H1 (cell line): ENCODE data around the gene SLC30A5. TPM values are rescaled to one million over a fixed set of nuclear protein-coding genes. Genes with fewer than 3 reads are reported as not detected.

Source experiments
- CTCF ChIA-PET: fragments of 300-600 bp; sonication (Branson Sonifier 250); formaldehyde crosslinking; loops from one replicate; lab custom pipeline; 2021; ENCODE audit not compliant: partially characterized antibody; lab: Charles Lee
- POLR2A ChIA-PET: fragments of 300-600 bp; sonication (Branson Sonifier 250); formaldehyde crosslinking; loops from one replicate; lab custom pipeline; 2021; ENCODE audit warnings: inconsistent platforms; ENCODE audit not compliant: partially characterized antibody; lab: Charles Lee
- DNase-seq, 2 experiments: peaks; one replicate each; pipeline versions ENCODE4 v3.0.0 to v3.0.0-alpha.2; 2010 to 2022; ENCODE audit warnings: low spot score in 2 of 2, low read depth in 1 of 2, mixed read lengths in 1 of 2
- FAIRE-seq: peaks from 2 replicates; lab custom pipeline; 2011; peaks lifted over from hg19 to GRCh38; lab: Jason Lieb, UNC
- H2AFZ ChIP-seq: 2 replicates; pipeline ENCODE4 v1.8.1; 2012; ENCODE audit warnings: low read length, inconsistent platforms
- H2AK5ac ChIP-seq: 2 replicates; pipeline ENCODE4 v1.6.1; 2013; ENCODE audit warnings: low read depth, low read length
- H2BK120ac ChIP-seq: replicated peaks from 2 replicates; pipeline ENCODE3; 2013; ENCODE audit warnings: low read depth, low read length, inconsistent platforms
- H2BK12ac ChIP-seq: 2 replicates; pipeline ENCODE4 v1.6.1; 2013; ENCODE audit warnings: low read depth, low read length
- H2BK15ac ChIP-seq: 2 replicates; pipeline ENCODE4 v1.6.1; 2013; ENCODE audit warnings: low read length
- H2BK20ac ChIP-seq: 2 replicates; pipeline ENCODE4 v1.6.1; 2013; ENCODE audit warnings: low read length
- H2BK5ac ChIP-seq: 2 replicates; pipeline ENCODE4 v1.6.1; 2013; ENCODE audit warnings: low read depth, low read length
- H3K14ac ChIP-seq: 2 replicates; pipeline ENCODE4 v1.6.1; 2013; ENCODE audit warnings: inconsistent platforms; ENCODE audit not compliant: insufficient read length
- H3K18ac ChIP-seq: 2 replicates; pipeline ENCODE4 v1.6.1; 2013; ENCODE audit warnings: low read length; ENCODE audit errors: extremely low read depth
- H3K23ac ChIP-seq: 2 replicates; pipeline ENCODE4 v1.6.1; 2013; ENCODE audit warnings: inconsistent platforms; ENCODE audit not compliant: insufficient read length
- H3K23me2 ChIP-seq: 2 replicates; pipeline ENCODE4 v1.6.1; 2013; ENCODE audit warnings: low read depth, low read length
- H3K27ac ChIP-seq: 2 replicates; pipeline ENCODE4 v1.6.1; 2011; ENCODE audit warnings: low read depth, low read length, inconsistent platforms
- H3K27me3 ChIP-seq, 4 experiments: replicated peaks in 1 of 4; 1 replicate in 1 of 4; 2 replicates in 3 of 4; pipeline versions ENCODE4 v1.6.1 to v1.8.1; 2011 to 2013; ENCODE audit warnings: low read length in 3 of 4, mild to moderate bottlenecking in 3 of 4, inconsistent platforms in 2 of 4, mixed read lengths in 2 of 4, moderate library complexity in 1 of 4; ENCODE audit not compliant: control insufficient read depth in 3 of 4, insufficient read depth in 3 of 4; ENCODE audit errors: extremely low read depth in 1 of 4
- H3K36me3 ChIP-seq, 4 experiments: 2 replicates each; pipeline versions ENCODE4 v1.6.1 to v1.8.1; 2011 to 2013; ENCODE audit warnings: mild to moderate bottlenecking in 4 of 4, low read length in 3 of 4, moderate library complexity in 2 of 4, control low read depth in 1 of 4, inconsistent platforms in 1 of 4; ENCODE audit not compliant: insufficient read depth in 4 of 4, control insufficient read depth in 2 of 4
- H3K4ac ChIP-seq: replicated peaks from 2 replicates; pipeline ENCODE3; 2013; ENCODE audit warnings: low read length, low read depth, mixed read lengths, inconsistent platforms; ENCODE audit not compliant: insufficient read length
- H3K4me1 ChIP-seq, 4 experiments: replicated peaks in 1 of 4; 1 replicate in 1 of 4; 2 replicates in 3 of 4; pipeline versions ENCODE4 v1.6.1 to v1.8.1; 2011 to 2013; ENCODE audit warnings: low read length in 3 of 4, inconsistent platforms in 2 of 4, mixed read lengths in 1 of 4; ENCODE audit not compliant: insufficient read depth in 4 of 4, control insufficient read depth in 3 of 4
- H3K4me2 ChIP-seq, 2 experiments: 2 replicates each; pipeline versions ENCODE4 v1.6.1 to v1.8.1; 2011 to 2013; ENCODE audit warnings: low read depth in 2 of 2, low read length in 2 of 2, control low read depth in 1 of 2, inconsistent platforms in 1 of 2, mild to moderate bottlenecking in 1 of 2; ENCODE audit not compliant: insufficient read depth in 1 of 2
- H3K4me3 ChIP-seq, 4 experiments: fragments of 200-600, 300-600 bp in 1 of 4; sonication (generic), shearing (Covaris generic), sonication (Bioruptor Twin) in 1 of 4; 2 replicates each; pipeline versions ENCODE4 v1.5.1 to v1.8.1; 2011 to 2016; ENCODE audit warnings: low read length in 4 of 4, low read depth in 3 of 4, control low read depth in 2 of 4, inconsistent platforms in 2 of 4, mild to moderate bottlenecking in 2 of 4, mixed read lengths in 1 of 4, moderate library complexity in 1 of 4; ENCODE audit not compliant: insufficient read depth in 2 of 4; ENCODE audit errors: extremely low read depth in 1 of 4
- H3K56ac ChIP-seq: replicated peaks from 2 replicates; pipeline ENCODE3; 2013; ENCODE audit warnings: low read depth, mild to moderate bottlenecking, mixed read lengths, low read length, inconsistent platforms; ENCODE audit not compliant: insufficient read length
- H3K79me1 ChIP-seq: 2 replicates; pipeline ENCODE4 v1.6.1; 2013; ENCODE audit warnings: low read depth, low read length, control low read depth
- H3K79me2 ChIP-seq, 2 experiments: 2 replicates each; pipeline versions ENCODE4 v1.6.1 to v1.8.1; 2012 to 2013; ENCODE audit warnings: low read length in 2 of 2, mild to moderate bottlenecking in 2 of 2, inconsistent platforms in 1 of 2; ENCODE audit not compliant: insufficient read depth in 2 of 2, control insufficient read depth in 1 of 2
- H3K9ac ChIP-seq, 4 experiments: replicated peaks in 1 of 4; 1 replicate in 1 of 4; 2 replicates in 3 of 4; pipeline versions ENCODE4 v1.6.1 to v1.8.1; 2011 to 2013; ENCODE audit warnings: low read depth in 3 of 4, low read length in 3 of 4, control low read depth in 2 of 4, mild to moderate bottlenecking in 2 of 4, moderate library complexity in 2 of 4, inconsistent platforms in 1 of 4; ENCODE audit errors: extremely low read depth in 1 of 4
- H3K9me3 ChIP-seq, 2 experiments: 2 replicates each; pipeline versions ENCODE4 v1.6.1 to v1.8.1; 2012 to 2013; ENCODE audit warnings: mild to moderate bottlenecking in 2 of 2, moderate library complexity in 2 of 2, control low read depth in 1 of 2, inconsistent platforms in 1 of 2, low read depth in 1 of 2, low read length in 1 of 2, mixed read lengths in 1 of 2; ENCODE audit not compliant: insufficient read depth in 2 of 2
- H4K20me1 ChIP-seq, 2 experiments: replicated peaks in 1 of 2; 2 replicates each; pipeline versions ENCODE3 to v1.8.1; 2011 to 2013; ENCODE audit warnings: inconsistent platforms in 2 of 2, low read length in 2 of 2, mild to moderate bottlenecking in 1 of 2; ENCODE audit not compliant: insufficient read depth in 2 of 2, control insufficient read depth in 1 of 2
- H4K5ac ChIP-seq: 2 replicates; pipeline ENCODE4 v1.6.1; 2013; ENCODE audit warnings: low read length, low read depth, mixed read lengths, inconsistent platforms; ENCODE audit not compliant: insufficient read length
- H4K8ac ChIP-seq: 2 replicates; pipeline ENCODE4 v1.8.0; 2013; ENCODE audit warnings: mild to moderate bottlenecking, moderate library complexity, low read length, inconsistent platforms; ENCODE audit not compliant: insufficient read depth; ENCODE audit errors: extremely low read depth
- H4K91ac ChIP-seq: replicated peaks from 2 replicates; pipeline ENCODE3; 2013; ENCODE audit warnings: low read length, mixed read lengths, inconsistent platforms; ENCODE audit not compliant: insufficient read length
- GTF2F1 ChIP-seq: IDR thresholded peaks from 2 replicates; pipeline ENCODE4 v1.6.1; 2012; ENCODE audit warnings: low read depth, low read length, improper control_type of control experiment, borderline replicate concordance
- JUND ChIP-seq: IDR thresholded peaks from 2 replicates; pipeline ENCODE4 v1.6.1; 2011; ENCODE audit warnings: mild to moderate bottlenecking, improper control_type of control experiment, low read length
- SP4 ChIP-seq: IDR thresholded peaks from 2 replicates; pipeline ENCODE4 v1.6.1; 2012; ENCODE audit warnings: low read length, inconsistent platforms
- SRF ChIP-seq: IDR thresholded peaks from 2 replicates; pipeline ENCODE4 v1.6.1; 2011; ENCODE audit warnings: mild to moderate bottlenecking, low read depth, low read length, moderate library complexity
- USF2 ChIP-seq: IDR thresholded peaks from 2 replicates; pipeline ENCODE4 v1.6.1; 2011; ENCODE audit warnings: low read length, improper control_type of control experiment
- WGBS, 2 experiments: shearing (Covaris generic) in 1 of 2; methylation state at CpG; one replicate each; pipeline versions ENCODE4 v1.1.6 to v1.1.7; 2013 to 2015; ENCODE audit warnings: low lambda C conversion rate in 2 of 2, mixed read lengths in 2 of 2, inconsistent platforms in 1 of 2, low coverage in 1 of 2, missing lambda C conversion rate in 1 of 2; ENCODE audit not compliant: insufficient replicate concordance in 2 of 2, insufficient coverage in 1 of 2, insufficient read length in 1 of 2; ENCODE audit errors: extremely low coverage in 1 of 2, missing lambda C conversion rate in 1 of 2; 5-methylcytosine and 5-hydroxymethylcytosine counted together
- polyA plus RNA-seq, 7 experiments: library from polyadenylated mRNA; depleted of rRNA in 3 of 7; stranded (reverse) in 5 of 7; unstranded in 2 of 7; fragments of >200 nt in 5 of 7; fragments of 200-250 nt in 2 of 7; gene quantifications; 1 replicate in 5 of 7; 2 replicates in 1 of 7; 4 replicates in 1 of 7; pipeline versions ENCODE4 v1.2.1 to v1.2.3, GENCODE V29; 2011 to 2013; ENCODE audit warnings: missing spikeins in 2 of 7, mixed read lengths in 2 of 7
- total RNA-seq: library from RNA; stranded (reverse); fragmentation: NEBNext Ultra II Directional; extraction: Animal tissue kit (Norgen Biotek cat#: 25700); gene quantifications from 2 replicates; pipeline ENCODE4 v1.2.1, GENCODE V29; 2021

SLC30A5 gene
- total and polyA plus RNA-seq, 2 of the 8 experiments (the other 6 are each of a cell fraction or from before 2014, with no cell fraction given) = 31.0 to 43.5 TPM

- H2BK120ac ChIP-seq = no peak overlapping the region
- no peak overlapping the region for H3K56ac ChIP-seq
- H3K79me2 ChIP-seq = no peaks in the 10 kb centered on the region
- H3K23me2 ChIP-seq = no peaks in the 10 kb centered on the region
- WGBS, 2 experiments = 88% methylated on average over 4 of the region's 4 CpGs; no CpG with 5 or more reads in 1 of the 2 experiments
- no peak overlapping the region for H4K8ac ChIP-seq
- H3K4me2 ChIP-seq = no peak overlapping the region
- H2BK15ac ChIP-seq = no peak overlapping the region
- no peak overlapping the region for H3K23ac ChIP-seq
- DNase-seq (no peak), FAIRE-seq (no peak)
- no peak overlapping the region for H4K91ac ChIP-seq
- TF ChIP-seq SRF (no peak), GTF2F1 (no peak), SP4 (no peak), USF2 (no peak), JUND (no peak)
- ChIA-PET CTCF (interaction anchor here (0.6 to 1.1 kb wide), 2 partner anchors 159 to 641 kb away, joined by 3 read pairs; no protein-coding TSS in a partner anchor), POLR2A (no interaction called here)
- no peak overlapping the region for H2BK12ac ChIP-seq
- H3K9me3 ChIP-seq = peaks cover 9% of the 10 kb centered on the region in 2 experiments
- H2BK20ac ChIP-seq = no peak overlapping the region
- H3K27me3 ChIP-seq = no peaks in the 10 kb centered on the region
- no peak overlapping the region for H3K4me3 ChIP-seq
- H3K4ac ChIP-seq = no peak overlapping the region
- H3K18ac ChIP-seq = no peak overlapping the region
- no peak overlapping the region for H2BK5ac ChIP-seq
- no peaks in the 10 kb centered on the region for H3K79me1 ChIP-seq
- H3K14ac ChIP-seq = no peak overlapping the region
- peaks cover 0 to 53% (median 25%) of the 10 kb centered on the region in 4 experiments; a peak in 7 of 8 replicates for H3K36me3 ChIP-seq
- no peak overlapping the region for H4K5ac ChIP-seq
- no peak overlapping the region for H3K27ac ChIP-seq
- H3K9ac ChIP-seq = no peak overlapping the region
- no peaks in the 10 kb centered on the region for H4K20me1 ChIP-seq
- H3K4me1 ChIP-seq = no peaks in the 10 kb centered on the region
- H2AK5ac ChIP-seq = no peak overlapping the region
- H2AFZ ChIP-seq = no peak overlapping the region
Measured at GRCh38 chr5:69105996-69106906, 12.4 kb downstream of the SLC30A5 start.
